ENCODE results near the gene DCST2.

DCST2 gene

DNA sequence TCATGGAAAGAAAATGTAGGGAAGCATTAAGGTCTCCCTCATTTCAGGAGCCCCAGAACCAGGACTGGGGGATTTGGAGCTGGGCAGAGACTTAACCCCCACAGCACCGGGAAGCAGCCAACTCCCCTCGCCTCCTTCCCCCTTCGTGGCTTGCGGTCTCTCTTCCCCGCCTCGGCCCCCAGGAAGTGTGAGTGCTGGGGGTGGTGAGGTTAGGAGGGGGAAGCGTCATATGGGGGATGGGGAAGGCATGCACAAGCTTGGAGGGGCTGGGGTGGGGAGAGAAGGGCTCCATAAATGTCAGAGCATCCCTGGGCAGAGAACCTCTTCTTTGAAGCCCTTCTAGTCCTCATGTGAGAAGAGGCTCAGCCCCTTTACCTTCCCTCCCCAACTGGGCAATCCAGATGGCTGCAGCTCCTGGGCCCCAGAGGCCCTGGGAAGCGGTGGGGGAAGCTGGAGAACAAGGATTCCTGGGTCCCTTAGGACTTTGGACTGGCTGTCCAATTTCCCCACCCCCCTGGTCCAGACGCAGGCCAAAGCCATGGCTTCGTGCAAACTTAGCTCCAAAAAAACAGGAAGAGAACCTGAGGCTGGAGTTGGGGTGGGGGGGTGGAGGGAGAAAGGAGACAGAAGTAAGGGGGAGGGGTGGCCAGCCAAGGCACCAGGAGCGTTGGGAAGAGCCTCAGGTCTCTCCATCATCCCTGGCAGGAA, 23.2 kb downstream of the DCST2 start:
- Mint-ChIP-seq H3K4me1 (peaks cover 52% of the 10 kb centered on the region), H3K27ac (peak overlapping the region; percentile 38), H3K4me3 (no peak overlapping the region), H3K36me3 (ENCODE audit: low read depth) (no peaks in the 10 kb centered on the region), H3K27me3 (ENCODE audit: low read depth, poor library complexity) (peaks cover 11% of the 10 kb centered on the region), H3K9me3 (no peaks in the 10 kb centered on the region)
- TF ChIP-seq, protein P1, sequence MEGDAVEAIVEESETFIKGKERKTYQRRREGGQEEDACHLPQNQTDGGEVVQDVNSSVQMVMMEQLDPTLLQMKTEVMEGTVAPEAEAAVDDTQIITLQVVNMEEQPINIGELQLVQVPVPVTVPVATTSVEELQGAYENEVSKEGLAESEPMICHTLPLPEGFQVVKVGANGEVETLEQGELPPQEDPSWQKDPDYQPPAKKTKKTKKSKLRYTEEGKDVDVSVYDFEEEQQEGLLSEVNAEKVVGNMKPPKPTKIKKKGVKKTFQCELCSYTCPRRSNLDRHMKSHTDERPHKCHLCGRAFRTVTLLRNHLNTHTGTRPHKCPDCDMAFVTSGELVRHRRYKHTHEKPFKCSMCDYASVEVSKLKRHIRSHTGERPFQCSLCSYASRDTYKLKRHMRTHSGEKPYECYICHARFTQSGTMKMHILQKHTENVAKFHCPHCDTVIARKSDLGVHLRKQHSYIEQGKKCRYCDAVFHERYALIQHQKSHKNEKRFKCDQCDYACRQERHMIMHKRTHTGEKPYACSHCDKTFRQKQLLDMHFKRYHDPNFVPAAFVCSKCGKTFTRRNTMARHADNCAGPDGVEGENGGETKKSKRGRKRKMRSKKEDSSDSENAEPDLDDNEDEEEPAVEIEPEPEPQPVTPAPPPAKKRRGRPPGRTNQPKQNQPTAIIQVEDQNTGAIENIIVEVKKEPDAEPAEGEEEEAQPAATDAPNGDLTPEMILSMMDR (IDR thresholded peaks at IDR 0.05): no peak
- no peak for DNase-seq

DNA sequence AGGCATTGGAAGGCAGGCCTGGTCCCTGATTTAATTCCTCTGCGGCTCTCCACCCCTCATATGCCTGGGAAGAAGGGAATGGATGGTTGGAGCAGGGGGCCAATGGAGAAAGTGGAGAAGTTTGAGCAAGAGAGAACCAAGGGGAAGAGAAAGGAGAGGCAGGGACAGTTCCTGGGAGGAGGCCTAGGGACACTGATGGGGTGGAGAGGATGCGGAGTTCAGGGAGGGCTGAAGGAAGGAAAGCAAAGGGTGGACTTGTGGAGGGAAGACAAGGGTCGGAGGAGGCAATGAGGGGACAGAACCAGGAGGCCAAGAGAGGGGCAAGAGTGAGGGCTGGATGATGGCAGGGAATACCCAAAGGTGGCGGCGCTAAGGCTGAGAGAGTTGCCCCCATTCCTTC, 23.8 kb downstream of the DCST2 start:
- Mint-ChIP-seq H3K9me3 (no peaks in the 10 kb centered on the region), H3K36me3 (ENCODE audit: low read depth) (no peaks in the 10 kb centered on the region), H3K27ac (peak overlapping the region; percentile 38)

DNA sequence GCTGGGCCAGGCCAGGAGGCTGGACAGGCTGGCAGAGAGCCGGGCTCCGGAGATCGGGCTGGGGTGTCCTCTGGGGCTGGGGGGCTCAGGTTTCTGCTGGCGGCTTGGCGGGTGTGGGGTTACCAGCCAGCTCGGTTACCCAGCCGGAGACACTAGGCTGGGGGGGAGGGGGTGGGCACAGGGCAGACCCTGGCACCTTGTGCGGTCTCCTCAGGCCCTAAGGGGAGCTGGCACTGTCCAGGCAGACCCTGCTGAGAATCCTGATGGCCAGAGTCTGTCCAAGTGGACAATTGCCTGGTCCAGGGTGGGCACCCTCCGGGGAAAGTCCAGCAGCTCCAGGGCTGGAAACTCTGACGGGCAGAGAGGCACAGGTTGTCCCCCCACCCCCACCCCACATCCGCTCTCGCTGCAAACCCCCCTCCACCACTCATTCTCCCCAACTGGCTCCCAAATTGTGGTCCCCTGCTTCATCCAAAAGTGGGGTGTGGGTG, 24.3 kb downstream of the DCST2 start:
- no peaks in the 10 kb centered on the region for H3K9me3 Mint-ChIP-seq
- H3K4me3 Mint-ChIP-seq: no peak overlapping the region
- TF ChIP-seq, protein P1 (IDR thresholded peaks at IDR 0.05): no peak
- peaks cover 56% of the 10 kb centered on the region for H3K4me1 Mint-ChIP-seq
- H3K36me3 Mint-ChIP-seq (ENCODE audit: low read depth): no peaks in the 10 kb centered on the region
- H3K27me3 Mint-ChIP-seq (ENCODE audit: low read depth, poor library complexity): peaks cover 11% of the 10 kb centered on the region
- no peak overlapping the region for H3K27ac Mint-ChIP-seq
- DNase-seq: no peak

More for the DNA sequence above, 23.8 kb downstream of the DCST2 start:
- no peak overlapping the region for H3K4me3 Mint-ChIP-seq
- H3K27me3 Mint-ChIP-seq (ENCODE audit: low read depth, poor library complexity): peaks cover 11% of the 10 kb centered on the region
- DNase-seq: no peak
- TF ChIP-seq, protein P1 (IDR thresholded peaks at IDR 0.05): no peak
- H3K4me1 Mint-ChIP-seq: peaks cover 52% of the 10 kb centered on the region

DNA sequence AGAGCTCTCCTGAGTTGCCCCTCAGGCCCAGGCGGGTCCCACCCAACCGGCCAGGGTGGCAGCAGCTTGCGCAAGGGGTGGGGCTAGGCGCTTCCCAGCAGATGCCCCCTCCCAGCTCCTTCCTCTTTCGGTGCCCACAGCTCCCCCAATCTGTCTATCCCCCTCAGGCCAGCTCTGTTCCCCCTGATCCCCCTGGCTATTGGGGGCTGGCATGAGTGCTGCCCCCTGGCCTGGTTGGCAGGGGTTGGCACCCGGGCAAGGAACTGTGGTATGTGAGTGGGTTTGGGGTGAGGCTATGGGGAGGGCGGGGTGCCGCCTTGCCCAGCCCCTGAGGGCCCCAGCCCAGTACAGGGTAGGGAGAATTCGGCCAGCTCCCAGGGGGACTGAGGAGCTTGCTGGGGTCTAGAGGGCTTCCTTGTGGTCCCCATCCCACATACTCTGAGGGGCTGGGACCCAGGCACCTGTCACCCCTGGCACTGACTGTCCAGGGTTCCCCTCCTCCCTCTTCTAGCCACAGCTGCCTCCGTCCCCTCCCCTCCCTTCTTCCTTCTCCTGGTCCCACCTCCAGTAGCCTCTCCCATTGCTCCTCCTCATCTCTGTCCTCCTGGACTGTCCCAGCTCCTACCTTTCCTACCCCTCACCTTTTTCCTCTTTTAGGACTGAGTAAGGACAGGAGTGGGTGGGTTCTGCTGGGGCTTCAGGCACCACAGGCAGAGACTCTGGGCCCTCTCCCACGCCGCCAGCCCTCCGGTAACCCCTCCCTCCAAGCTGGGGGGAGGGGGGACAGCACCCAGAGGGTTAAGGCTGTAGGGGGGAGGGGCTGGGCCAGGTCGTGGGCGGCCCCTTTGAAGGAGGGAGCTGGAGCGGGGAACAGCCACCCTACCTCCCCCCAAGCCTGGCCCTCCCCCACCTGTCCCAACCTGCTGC, 25.3 kb downstream of the DCST2 start:
- Mint-ChIP-seq H3K4me3 (no peak overlapping the region), H3K36me3 (ENCODE audit: low read depth) (no peaks in the 10 kb centered on the region), H3K9me3 (no peaks in the 10 kb centered on the region), H3K4me1 (peaks cover 65% of the 10 kb centered on the region), H3K27ac (no peak overlapping the region), H3K27me3 (ENCODE audit: low read depth, poor library complexity) (peaks cover 11% of the 10 kb centered on the region)
- TF ChIP-seq, protein P1 (IDR thresholded peaks at IDR 0.05): no peak
- DNase-seq: no peak

DNA sequence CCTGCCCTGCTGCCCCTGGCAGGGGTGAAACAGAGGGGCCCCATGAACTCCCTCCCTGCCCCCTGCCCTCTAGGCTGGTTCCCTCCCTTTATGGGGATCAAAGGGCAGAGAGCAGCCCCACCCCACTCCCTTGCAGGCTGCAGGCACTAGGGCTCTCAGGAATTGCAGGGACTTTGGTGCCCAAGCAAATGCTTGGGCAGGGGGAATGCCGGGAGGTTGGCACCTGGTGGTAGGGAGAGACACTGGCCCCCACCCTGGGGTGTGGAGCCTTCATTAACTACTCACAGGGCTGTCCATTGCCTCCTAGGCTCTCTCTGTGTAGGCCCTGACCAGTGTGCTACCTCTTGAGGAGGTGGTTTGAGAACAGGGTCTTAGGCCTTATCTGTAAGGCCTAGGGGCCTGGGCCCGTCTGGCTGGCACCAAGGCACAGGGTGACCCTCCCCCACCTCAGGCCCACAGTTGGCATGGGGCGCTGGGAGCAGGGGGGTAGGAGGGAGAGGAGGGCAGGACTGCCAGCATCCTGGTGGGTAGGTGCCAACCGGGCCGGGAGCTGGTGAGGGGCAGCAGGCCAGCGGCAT, 26.2 kb downstream of the DCST2 start:
- Mint-ChIP-seq H3K4me1 (peaks cover 55% of the 10 kb centered on the region), H3K9me3 (no peaks in the 10 kb centered on the region), H3K27ac (no peak overlapping the region), H3K27me3 (ENCODE audit: low read depth, poor library complexity) (peaks cover 9% of the 10 kb centered on the region), H3K4me3 (no peak overlapping the region), H3K36me3 (ENCODE audit: low read depth) (no peaks in the 10 kb centered on the region)
- TF ChIP-seq, protein P1 (IDR thresholded peaks at IDR 0.05): no peak
- DNase-seq: no peak

Data from nephron progenitor cell (in vitro differentiated cells).